RWPE2 (cell line): ENCODE results near the gene SLC2A9.
A peak's percentile ranks its signal among the peaks of the same experiment; 100 is the strongest.

Source experiments
- ATAC-seq: fragments of 200-7000 bp; cut with Tn5 transposase; 3 replicates; pipeline ENCODE4 v1.9.1; 2021; ENCODE audit warnings: low read depth
- DNase-seq: peaks from one replicate; pipeline ENCODE4 v3.0.0-alpha.2; 2020; ENCODE audit warnings: low spot score
- H3K27ac ChIP-seq: fragments of 450-650 bp; 2 replicates; pipeline ENCODE4 v1.5.1; 2017; ENCODE audit warnings: mild to moderate bottlenecking; ENCODE audit not compliant: poor library complexity, severe bottlenecking
- H3K27me3 ChIP-seq: fragments of 250-450 bp; sonication (Bioruptor Pico); 2 replicates; pipeline ENCODE4 v1.5.1; 2021; ENCODE audit warnings: mild to moderate bottlenecking, moderate library complexity; ENCODE audit not compliant: insufficient read depth, poor library complexity, severe bottlenecking
- H3K36me3 ChIP-seq: fragments of 250-450 bp; sonication (Bioruptor Pico); 2 replicates; pipeline ENCODE4 v1.5.1; 2020; ENCODE audit warnings: low read depth, mild to moderate bottlenecking, moderate library complexity
- H3K4me1 ChIP-seq: fragments of 250-450 bp; sonication (Bioruptor Pico); 2 replicates; pipeline ENCODE4 v1.5.1; 2021; ENCODE audit warnings: mild to moderate bottlenecking, moderate library complexity; ENCODE audit not compliant: insufficient read depth, poor library complexity, severe bottlenecking
- H3K4me3 ChIP-seq: fragments of 250-450 bp; sonication (Bioruptor Pico); 2 replicates; pipeline ENCODE4 v1.5.1; 2021; ENCODE audit warnings: mild to moderate bottlenecking, moderate library complexity; ENCODE audit not compliant: severe bottlenecking
- H3K9me3 ChIP-seq: fragments of 250-450 bp; sonication (Bioruptor Pico); 2 replicates; pipeline ENCODE4 v1.5.1; 2021; ENCODE audit warnings: mild to moderate bottlenecking, moderate library complexity; ENCODE audit not compliant: severe bottlenecking
- TF ChIP-seq, protein P1 (sequence below): fragments of 450-650 bp; IDR thresholded peaks from one replicate; pipeline ENCODE4 v1.5.1; 2017; ENCODE audit warnings: mild to moderate bottlenecking, moderate library complexity; ENCODE audit not compliant: poor library complexity, severe bottlenecking

SLC2A9 gene

GRCh38 chr4:10051517-10052135 is 30.3 kb upstream of the SLC2A9 start:
- TF ChIP-seq, protein P1, sequence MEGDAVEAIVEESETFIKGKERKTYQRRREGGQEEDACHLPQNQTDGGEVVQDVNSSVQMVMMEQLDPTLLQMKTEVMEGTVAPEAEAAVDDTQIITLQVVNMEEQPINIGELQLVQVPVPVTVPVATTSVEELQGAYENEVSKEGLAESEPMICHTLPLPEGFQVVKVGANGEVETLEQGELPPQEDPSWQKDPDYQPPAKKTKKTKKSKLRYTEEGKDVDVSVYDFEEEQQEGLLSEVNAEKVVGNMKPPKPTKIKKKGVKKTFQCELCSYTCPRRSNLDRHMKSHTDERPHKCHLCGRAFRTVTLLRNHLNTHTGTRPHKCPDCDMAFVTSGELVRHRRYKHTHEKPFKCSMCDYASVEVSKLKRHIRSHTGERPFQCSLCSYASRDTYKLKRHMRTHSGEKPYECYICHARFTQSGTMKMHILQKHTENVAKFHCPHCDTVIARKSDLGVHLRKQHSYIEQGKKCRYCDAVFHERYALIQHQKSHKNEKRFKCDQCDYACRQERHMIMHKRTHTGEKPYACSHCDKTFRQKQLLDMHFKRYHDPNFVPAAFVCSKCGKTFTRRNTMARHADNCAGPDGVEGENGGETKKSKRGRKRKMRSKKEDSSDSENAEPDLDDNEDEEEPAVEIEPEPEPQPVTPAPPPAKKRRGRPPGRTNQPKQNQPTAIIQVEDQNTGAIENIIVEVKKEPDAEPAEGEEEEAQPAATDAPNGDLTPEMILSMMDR, result no peak
- DNase-seq, result no peak

DNA sequence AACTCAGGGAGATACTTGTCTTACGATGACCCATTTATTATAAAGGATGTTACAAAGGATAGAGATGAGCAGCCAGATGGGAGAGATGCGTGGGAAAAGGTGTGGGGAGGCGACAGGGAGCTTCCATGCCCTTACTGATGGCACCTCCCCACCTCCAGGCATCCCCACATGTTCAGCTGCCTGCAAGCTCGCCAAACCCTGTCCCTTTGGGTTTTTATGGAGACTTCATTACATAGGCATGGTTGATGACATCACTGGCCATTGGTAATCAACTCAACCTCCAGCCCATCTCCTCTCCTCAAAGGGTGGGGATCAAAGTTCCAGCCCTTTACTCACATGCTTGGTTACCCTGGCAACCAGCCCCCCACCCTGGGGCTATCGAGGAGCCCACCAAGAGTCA is 29.4 kb upstream of the SLC2A9 start:
- Histone ChIP-seq H3K4me1 (peaks cover 14% of the 10 kb centered on the region), H3K9me3 (no peaks in the 10 kb centered on the region), H3K36me3 (no peaks in the 10 kb centered on the region), H3K27me3 (no peaks in the 10 kb centered on the region), H3K27ac (no peak overlapping the region), H3K4me3 (no peak overlapping the region)
- DNase-seq (no peak), ATAC-seq (no peak)
- TF ChIP-seq, protein P1, result no peak

More at GRCh38 chr4:10051517-10052135, 30.3 kb upstream of the SLC2A9 start:
- H3K27me3 ChIP-seq, result no peaks in the 10 kb centered on the region
- no peaks in the 10 kb centered on the region for H3K9me3 ChIP-seq
- peaks cover 9% of the 10 kb centered on the region for H3K4me1 ChIP-seq
- no peak for ATAC-seq
- no peak overlapping the region for H3K27ac ChIP-seq
- no peaks in the 10 kb centered on the region for H3K36me3 ChIP-seq
- no peak overlapping the region for H3K4me3 ChIP-seq

DNA sequence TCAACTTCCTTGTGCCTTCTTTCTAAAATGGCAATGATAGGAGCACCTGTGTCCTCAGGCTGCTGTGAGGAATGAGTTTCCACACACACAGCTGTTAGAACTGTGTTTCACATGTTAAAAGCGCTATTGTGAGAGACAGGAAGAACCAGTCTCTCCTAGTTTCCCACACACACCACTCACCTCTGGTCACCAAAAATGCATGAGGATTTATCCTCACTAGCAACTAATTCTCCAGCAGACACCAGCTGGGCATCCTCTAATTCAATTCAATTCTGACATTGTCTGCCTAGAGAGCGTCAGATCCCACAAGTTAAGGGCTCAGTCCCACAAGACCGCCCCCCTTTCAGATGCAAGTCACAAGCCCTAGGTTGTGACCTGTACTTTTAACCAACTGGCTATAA is 29.0 kb upstream of the SLC2A9 start:
- no peaks in the 10 kb centered on the region for H3K27me3 ChIP-seq
- DNase-seq, result no peak
- no peak overlapping the region for H3K27ac ChIP-seq
- peaks cover 19% of the 10 kb centered on the region for H3K4me1 ChIP-seq
- H3K9me3 ChIP-seq, result no peaks in the 10 kb centered on the region
- no peak overlapping the region for H3K4me3 ChIP-seq
- no peaks in the 10 kb centered on the region for H3K36me3 ChIP-seq
- TF ChIP-seq, protein P1, result no peak
- no peak for ATAC-seq

DNA sequence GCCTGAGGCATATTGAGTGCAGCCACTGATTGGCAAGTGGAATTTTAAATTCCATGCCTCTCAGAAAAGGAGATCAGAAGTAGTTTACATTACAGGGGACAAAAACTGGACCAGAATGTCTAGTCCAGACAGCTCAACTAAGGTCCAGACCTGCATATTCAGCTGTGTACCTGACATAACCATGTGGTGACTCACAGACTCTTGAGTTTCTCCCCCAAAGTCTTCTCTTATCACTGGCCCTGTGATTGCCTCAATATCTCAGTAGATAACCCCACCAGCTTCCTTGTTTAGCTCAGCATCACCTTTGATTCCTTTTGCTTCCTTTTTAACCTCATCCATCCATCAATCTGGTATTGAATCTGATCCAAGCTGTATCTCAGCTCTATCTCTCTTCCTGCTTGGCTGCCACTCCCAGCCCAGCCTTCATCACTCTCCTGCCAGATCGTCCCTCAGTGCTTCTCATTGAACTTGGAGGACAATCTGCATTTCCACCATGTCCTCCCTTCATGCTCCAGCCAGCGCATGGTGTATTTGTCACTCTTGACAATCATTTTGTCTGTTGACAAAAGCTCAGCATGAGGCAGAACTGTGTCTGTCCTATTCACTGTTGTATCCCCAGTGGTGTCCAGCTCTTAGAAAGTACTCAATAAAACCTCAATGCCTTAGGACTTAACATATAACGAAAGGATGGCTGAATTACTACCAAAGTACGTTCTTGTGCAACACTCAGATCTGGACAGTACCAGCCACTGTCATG is 27.8 kb upstream of the SLC2A9 start:
- ATAC-seq (peak; percentile 70), DNase-seq (no peak)
- Histone ChIP-seq H3K27me3 (no peaks in the 10 kb centered on the region), H3K4me3 (no peak overlapping the region), H3K27ac (peak overlapping the region; percentile 8), H3K9me3 (no peaks in the 10 kb centered on the region), H3K4me1 (peaks cover 21% of the 10 kb centered on the region), H3K36me3 (no peaks in the 10 kb centered on the region)
- TF ChIP-seq, protein P1, result no peak

GRCh38 chr4:10047967-10048366 is 26.7 kb upstream of the SLC2A9 start:
- DNase-seq (no peak), ATAC-seq (no peak)
- Histone ChIP-seq H3K36me3 (no peaks in the 10 kb centered on the region), H3K27ac (no peak overlapping the region), H3K4me1 (peaks cover 21% of the 10 kb centered on the region), H3K9me3 (no peaks in the 10 kb centered on the region), H3K27me3 (no peaks in the 10 kb centered on the region), H3K4me3 (no peak overlapping the region)
- TF ChIP-seq, protein P1, result no peak
